Smooth muscle cell (in vitro differentiated cells): Measurements from ENCODE around the gene PIP5KL1. TPM values are rescaled to one million over a fixed set of nuclear protein-coding genes. Genes with fewer than 3 reads are reported as not detected.

Experiments used
- DNase-seq: peaks from one replicate; lab custom pipeline; 2025; ENCODE audit not compliant: unreplicated experiment; lab: John Stamatoyannopoulos, UW
- H2AFZ ChIP-seq: fragments of 200-600 bp; sonication (generic); 2 replicates; pipeline ENCODE4 v1.6.0; 2016; ENCODE audit warnings: antibody characterized with exemption, low read depth, mild to moderate bottlenecking
- H3F3A ChIP-seq: fragments of 200-600 bp; sonication (generic); 2 replicates; pipeline ENCODE4 v1.6.0; 2017; ENCODE audit warnings: antibody characterized with exemption, low read depth
- H3K27ac ChIP-seq: fragments of 200-600 bp; sonication (generic); 2 replicates; pipeline ENCODE4 v1.5.1; 2016; ENCODE audit warnings: low read depth, mild to moderate bottlenecking
- H3K27me3 ChIP-seq: fragments of 200-600 bp; sonication (generic); 2 replicates; pipeline ENCODE4 v1.6.1; 2016; ENCODE audit warnings: low read depth, mild to moderate bottlenecking
- H3K36me3 ChIP-seq: fragments of 200-600 bp; sonication (generic); 2 replicates; pipeline ENCODE4 v1.5.1; 2016; ENCODE audit warnings: low read depth
- H3K4me1 ChIP-seq: fragments of 200-600 bp; sonication (generic); 2 replicates; pipeline ENCODE4 v1.5.1; 2016; ENCODE audit warnings: low read depth
- H3K4me2 ChIP-seq: fragments of 200-600 bp; sonication (generic); 2 replicates; pipeline ENCODE4 v1.6.0; 2016; ENCODE audit warnings: mild to moderate bottlenecking
- H3K4me3 ChIP-seq: fragments of 200-600 bp; sonication (generic); 2 replicates; pipeline ENCODE4 v1.5.1; 2016; ENCODE audit warnings: mild to moderate bottlenecking
- H3K79me2 ChIP-seq: fragments of 200-600 bp; sonication (generic); 2 replicates; pipeline ENCODE4 v1.6.0; 2016; ENCODE audit warnings: low read depth, mild to moderate bottlenecking
- H3K9ac ChIP-seq: fragments of 200-600 bp; sonication (generic); 2 replicates; pipeline ENCODE4 v1.6.0; 2016; ENCODE audit warnings: low read depth
- H3K9me3 ChIP-seq: fragments of 200-600 bp; sonication (generic); replicated peaks from 2 replicates; pipeline ENCODE4 v1.5.1; 2016; ENCODE audit warnings: low read depth
- H4K20me1 ChIP-seq: fragments of 200-600 bp; sonication (generic); 2 replicates; pipeline ENCODE4 v1.6.0; 2016; ENCODE audit warnings: low read depth
- WGBS: methylation state at CpG from one replicate; pipeline ENCODE4 v1.1.7; 2016; ENCODE audit warnings: low lambda C conversion rate; 5-methylcytosine and 5-hydroxymethylcytosine counted together
- polyA plus RNA-seq: library from polyadenylated mRNA; unstranded; fragments of >200 nt; fragmentation: Nextera tagmentation; extraction: Ambion mirVana; gene quantifications from 2 replicates; pipeline ENCODE4 v1.2.1, GENCODE V29; 2016
- total RNA-seq: library from RNA; depleted of rRNA; stranded (reverse); fragments of >200 nt; gene quantifications from 2 replicates; pipeline ENCODE4 v1.2.3, GENCODE V29; 2014
- TF ChIP-seq, protein P1 (sequence below): fragments of 200-600 bp; sonication (generic); IDR thresholded peaks from 2 replicates; pipeline ENCODE4 v1.5.1; 2017; ENCODE audit warnings: borderline replicate concordance, mild to moderate bottlenecking, antibody characterized with exemption; ENCODE audit not compliant: insufficient read depth, poor library complexity, severe bottlenecking

Gene PIP5KL1
- total and polyA plus RNA-seq, 2 experiments from 2014 or later, result 1.1 to 2.7 TPM

DNA sequence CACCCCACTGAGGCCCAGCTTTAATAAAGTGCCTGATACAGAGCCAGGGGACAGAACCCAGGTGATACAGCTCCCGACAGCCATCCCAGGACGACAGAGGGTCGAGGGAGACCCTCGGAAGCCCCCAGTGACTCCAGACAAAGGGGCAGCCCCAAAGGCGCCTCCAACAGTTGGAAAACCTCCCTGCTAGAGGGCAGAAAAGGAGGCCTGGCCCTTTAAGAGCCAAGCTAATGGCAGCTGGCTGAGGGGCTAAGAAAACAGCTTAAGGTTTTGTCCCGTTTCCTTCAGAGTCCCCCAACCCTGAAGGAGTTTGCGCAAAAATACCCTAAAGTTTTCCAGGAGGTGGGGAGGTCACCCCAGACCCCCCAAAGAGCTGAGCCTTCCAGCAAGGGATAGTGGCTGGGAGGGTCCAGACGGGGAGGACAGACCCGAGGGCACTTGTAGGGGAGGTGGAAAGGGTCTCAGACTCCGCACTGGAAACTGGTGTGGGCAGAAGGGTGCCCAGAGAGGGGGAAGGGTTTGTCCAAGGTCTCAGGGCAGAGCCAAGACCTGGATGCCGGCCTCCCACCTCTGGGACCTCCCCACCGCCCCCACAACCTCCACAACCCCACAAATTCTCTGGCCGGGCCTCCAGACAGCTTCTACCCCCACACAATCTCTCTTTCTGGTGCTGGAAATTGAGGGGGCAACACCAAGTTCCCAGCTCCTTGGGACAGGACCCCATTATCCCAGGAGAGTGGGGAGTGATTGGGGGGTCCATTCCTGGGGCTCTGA lies 44.9 kb downstream of the PIP5KL1 start:
- Histone ChIP-seq H3K27me3 (no peaks in the 10 kb centered on the region), H3K4me1 (no peaks in the 10 kb centered on the region), H2AFZ (no peak overlapping the region), H3K9ac (no peak overlapping the region), H3K27ac (no peak overlapping the region), H3K4me2 (no peak overlapping the region), H3K79me2 (no peaks in the 10 kb centered on the region), H4K20me1 (peaks cover 9% of the 10 kb centered on the region), H3F3A (no peaks in the 10 kb centered on the region), H3K36me3 (no peaks in the 10 kb centered on the region), H3K4me3 (no peak overlapping the region), H3K9me3 (no peaks in the 10 kb centered on the region)
- WGBS, result 85% methylated on average over 12 of the region's 13 CpGs
- TF ChIP-seq, protein P1, sequence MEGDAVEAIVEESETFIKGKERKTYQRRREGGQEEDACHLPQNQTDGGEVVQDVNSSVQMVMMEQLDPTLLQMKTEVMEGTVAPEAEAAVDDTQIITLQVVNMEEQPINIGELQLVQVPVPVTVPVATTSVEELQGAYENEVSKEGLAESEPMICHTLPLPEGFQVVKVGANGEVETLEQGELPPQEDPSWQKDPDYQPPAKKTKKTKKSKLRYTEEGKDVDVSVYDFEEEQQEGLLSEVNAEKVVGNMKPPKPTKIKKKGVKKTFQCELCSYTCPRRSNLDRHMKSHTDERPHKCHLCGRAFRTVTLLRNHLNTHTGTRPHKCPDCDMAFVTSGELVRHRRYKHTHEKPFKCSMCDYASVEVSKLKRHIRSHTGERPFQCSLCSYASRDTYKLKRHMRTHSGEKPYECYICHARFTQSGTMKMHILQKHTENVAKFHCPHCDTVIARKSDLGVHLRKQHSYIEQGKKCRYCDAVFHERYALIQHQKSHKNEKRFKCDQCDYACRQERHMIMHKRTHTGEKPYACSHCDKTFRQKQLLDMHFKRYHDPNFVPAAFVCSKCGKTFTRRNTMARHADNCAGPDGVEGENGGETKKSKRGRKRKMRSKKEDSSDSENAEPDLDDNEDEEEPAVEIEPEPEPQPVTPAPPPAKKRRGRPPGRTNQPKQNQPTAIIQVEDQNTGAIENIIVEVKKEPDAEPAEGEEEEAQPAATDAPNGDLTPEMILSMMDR, result no peak
- DNase-seq, result no peak

DNA sequence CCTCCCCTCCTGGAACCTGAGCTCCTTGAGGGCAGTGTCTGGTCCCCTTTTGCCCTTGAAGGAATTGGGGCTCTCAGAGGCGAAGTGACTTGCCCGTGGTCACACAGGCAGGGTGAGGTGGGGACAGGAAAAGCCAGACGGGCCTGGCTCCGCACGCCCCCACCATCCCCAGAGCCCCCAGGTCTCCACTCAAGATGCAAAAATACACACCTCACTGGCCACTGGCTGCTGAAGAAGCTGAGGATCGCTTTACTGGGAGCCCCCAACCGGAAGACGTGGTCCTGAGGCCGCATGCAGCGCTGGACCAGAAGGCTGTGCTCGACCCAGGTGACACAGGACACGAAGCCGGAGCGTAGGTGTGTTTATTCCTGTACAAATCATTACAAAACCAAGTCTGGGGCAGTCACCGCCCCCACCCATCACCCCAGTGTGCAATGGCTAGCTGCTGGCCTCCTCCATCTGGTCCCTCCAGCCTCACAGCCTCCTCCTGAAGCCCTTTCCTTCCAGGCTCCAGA lies 45.5 kb downstream of the PIP5KL1 start:
- Histone ChIP-seq H3K27me3 (no peaks in the 10 kb centered on the region), H3K4me2 (no peak overlapping the region), H3K9me3 (no peaks in the 10 kb centered on the region), H3F3A (no peaks in the 10 kb centered on the region), H3K27ac (no peak overlapping the region), H3K4me3 (no peak overlapping the region), H2AFZ (no peak overlapping the region), H3K79me2 (no peaks in the 10 kb centered on the region), H4K20me1 (peaks cover 5% of the 10 kb centered on the region), H3K4me1 (no peaks in the 10 kb centered on the region), H3K36me3 (no peaks in the 10 kb centered on the region), H3K9ac (no peak overlapping the region)
- DNase-seq, result no peak
- TF ChIP-seq, protein P1, result no peak
- WGBS, result 95% methylated on average over 15 of the region's 15 CpGs

DNA sequence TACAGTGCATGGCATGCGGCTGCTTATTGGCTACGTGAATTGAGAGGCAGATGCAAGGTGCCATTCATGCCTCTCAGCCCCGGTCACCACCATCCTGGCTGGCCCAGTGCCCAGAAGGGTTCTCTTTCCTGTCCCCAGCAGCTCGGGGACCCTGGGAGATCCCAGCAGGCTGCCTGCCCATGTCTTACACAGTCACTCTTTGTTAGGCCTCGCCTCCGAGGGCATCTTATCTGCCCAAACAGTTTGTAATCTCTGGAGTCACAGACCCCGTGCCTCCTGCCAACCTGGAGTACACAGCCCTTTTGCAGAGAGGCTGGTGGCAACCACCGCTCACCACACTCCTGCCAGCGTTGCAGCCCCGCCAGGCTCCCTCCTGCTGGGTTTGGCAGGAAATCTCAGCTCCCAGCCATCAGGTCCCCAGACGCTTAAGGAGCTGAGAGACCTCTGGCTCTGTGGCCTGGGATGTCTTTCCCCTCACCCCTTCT lies 46.1 kb downstream of the PIP5KL1 start:
- WGBS, result 84% methylated on average over 11 of the region's 11 CpGs
- H2AFZ ChIP-seq, result no peak overlapping the region
- no peak overlapping the region for H3K9ac ChIP-seq
- H3K4me1 ChIP-seq, result no peaks in the 10 kb centered on the region
- no peaks in the 10 kb centered on the region for H4K20me1 ChIP-seq
- TF ChIP-seq, protein P1, result no peak
- no peaks in the 10 kb centered on the region for H3K79me2 ChIP-seq
- H3K9me3 ChIP-seq, result no peaks in the 10 kb centered on the region
- no peaks in the 10 kb centered on the region for H3F3A ChIP-seq
- H3K4me3 ChIP-seq, result no peak overlapping the region
- H3K4me2 ChIP-seq, result no peak overlapping the region
- no peaks in the 10 kb centered on the region for H3K27me3 ChIP-seq
- no peak overlapping the region for H3K27ac ChIP-seq
- H3K36me3 ChIP-seq, result no peaks in the 10 kb centered on the region
- DNase-seq, result no peak
